Cardiac septum (tissue), 1 donor: Measurements from ENCODE around the gene UGT1A9. TPM values are rescaled to one million over a fixed set of nuclear protein-coding genes. Genes with fewer than 3 reads are reported as not detected.

Source experiments
- DNase-seq: peaks from one replicate; pipeline ENCODE4 v3.0.0-alpha.2; 2020; ENCODE audit warnings: low spot score
- intact Hi-C: fragments of 100-400 bp; cut with DNase I; formaldehyde crosslinking; loops from one replicate; pipeline ENCODE4 v1.14.0; 2022
- total RNA-seq: library from RNA; stranded (reverse); fragmentation: NEBNext Ultra II Directional; extraction: Animal tissue kit (Norgen Biotek cat#: 25700); gene quantifications from one replicate; pipeline ENCODE4 v1.2.1, GENCODE V29; 2021
- donor health status: DM: no; HTN: no; CAD: no.

The UGT1A9 gene
- total RNA-seq, 1 donor from 2014 or later, result not detected

DNA sequence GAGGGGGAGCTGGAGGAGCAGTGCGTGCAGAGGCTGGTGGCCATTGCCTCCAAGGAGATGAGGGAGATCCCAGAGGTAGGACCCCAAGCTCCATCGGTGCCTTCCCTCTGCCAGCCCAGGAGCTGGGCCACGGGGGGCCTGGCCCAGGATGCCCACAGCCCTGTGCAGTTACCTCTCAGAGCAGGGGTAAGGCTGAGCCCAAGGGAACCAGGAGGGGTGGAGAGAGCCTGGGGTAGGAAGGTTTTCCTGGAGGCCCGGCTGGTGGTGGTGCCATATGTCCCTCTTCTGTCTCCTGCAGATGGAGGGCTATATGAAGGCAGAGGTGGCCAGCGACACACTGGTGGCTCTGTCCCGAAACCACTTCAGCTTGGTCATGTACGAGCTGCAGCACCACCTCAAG, 117.9 kb downstream of the UGT1A9 start:
- no peak for DNase-seq
- intact Hi-C loops, result no loop called here

DNA sequence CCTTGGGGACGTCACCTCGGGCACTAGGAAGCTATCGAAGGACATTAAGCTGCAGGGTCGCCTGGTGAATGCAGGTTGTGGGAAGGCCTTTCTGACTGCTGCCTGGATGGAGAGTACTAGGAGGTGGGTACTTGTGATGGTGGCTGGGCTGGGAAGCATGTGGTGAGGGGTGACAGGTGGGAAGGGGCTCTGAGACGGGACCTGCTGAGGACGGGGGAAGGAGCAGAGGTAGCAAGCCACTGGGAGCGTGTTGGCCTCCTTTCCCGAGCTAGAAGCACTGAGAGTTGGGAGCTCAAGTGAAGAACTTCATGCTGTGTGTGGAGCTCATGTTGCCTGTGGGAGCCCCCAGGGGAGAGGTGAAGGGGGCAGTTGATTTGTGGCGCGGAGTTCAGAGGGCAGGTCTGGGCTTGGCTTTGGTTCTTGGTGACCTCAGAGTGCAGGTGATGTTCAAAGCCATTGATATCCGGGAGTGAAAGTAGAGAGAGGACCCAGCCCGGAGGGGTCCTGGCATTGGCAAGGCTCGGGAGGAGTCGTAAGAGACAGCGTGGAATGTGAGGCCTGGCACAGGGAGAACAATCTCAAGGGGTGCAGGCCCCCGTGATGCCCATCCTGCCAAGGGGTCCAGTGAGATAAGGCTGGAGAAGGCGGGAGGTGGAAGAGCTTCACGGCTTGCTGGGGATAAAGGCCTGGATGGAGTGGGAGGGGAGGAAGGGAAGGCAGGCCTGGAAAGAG, 119.6 kb downstream of the UGT1A9 start:
- no peak for DNase-seq
- intact Hi-C loops, result no loop called here

DNA sequence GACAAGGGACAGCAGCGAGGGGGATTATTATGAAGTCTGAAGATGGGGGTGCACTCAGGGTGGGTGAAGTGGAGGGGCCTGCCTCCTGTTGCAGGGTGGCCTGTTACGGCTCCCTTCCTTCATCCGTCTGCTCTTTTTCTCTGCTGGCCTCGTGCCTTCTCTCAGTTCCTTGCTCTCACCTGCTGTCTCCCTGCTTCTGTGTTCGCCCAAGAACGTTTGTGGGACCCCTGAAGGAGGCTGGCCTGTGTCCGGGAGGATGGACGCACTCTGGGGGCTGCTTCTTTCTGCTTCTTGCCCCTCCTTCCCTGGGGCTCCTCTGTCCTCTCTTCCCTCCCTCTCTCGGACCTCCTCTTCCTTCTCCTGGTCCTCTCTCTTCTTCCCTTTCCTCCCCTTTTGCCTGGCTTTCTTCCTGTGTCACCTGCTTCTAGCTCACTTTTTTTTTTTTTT, 120.2 kb downstream of the UGT1A9 start:
- intact Hi-C loops, result no loop called here
- DNase-seq, result no peak

DNA sequence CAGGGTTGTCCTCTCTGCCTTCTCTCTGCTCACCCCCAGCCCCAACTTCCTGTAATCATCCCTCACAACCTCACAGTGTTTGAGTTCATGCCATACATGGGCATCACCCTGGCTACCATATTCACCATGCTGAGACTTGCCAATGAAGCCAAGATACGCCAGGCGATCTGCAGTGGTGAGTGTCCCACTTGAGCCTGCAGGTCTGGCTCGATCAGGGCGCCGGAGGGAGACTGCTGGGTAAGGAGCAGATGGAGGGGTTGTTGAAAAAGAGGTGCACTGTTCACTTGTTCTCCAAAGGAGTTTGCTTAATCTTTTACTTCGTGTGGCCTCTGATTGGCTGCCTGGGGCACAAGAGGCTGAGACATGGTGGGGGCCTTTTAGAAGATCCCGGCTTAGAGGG, 121.0 kb downstream of the UGT1A9 start:
- intact Hi-C loops, result no loop called here
- no peak for DNase-seq

DNA sequence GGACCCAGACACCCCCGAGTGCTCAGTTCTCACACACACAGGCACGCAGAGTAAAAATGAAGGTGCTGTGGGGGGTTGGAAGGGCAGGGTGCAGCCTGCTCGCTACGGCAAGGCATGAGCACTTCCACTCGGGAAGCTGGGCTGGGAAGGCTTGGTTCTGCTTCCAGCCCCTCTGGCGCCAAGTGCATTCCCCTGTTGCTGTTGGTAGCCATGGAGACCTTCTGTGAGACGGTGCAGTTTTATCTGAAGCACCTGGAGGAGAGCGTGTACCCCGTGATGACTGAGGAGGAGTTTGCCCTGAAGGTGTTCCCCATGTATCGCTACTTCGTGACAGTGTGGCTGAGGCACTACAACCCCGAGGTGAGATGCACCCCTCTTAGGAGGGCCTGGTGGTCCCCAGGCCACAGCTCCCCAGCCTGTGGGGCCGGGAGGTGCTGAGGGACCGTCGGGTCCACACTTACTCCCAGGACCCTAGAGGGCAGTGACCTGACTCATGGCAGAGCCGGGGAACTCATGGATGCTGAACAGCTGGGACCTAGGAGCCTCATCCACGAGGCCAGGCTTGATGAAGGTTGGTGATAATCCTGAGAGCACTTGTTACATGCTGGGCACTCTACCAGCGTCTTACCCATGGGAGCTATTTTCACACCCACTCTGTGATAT, 121.9 kb downstream of the UGT1A9 start:
- intact Hi-C loops, result no loop called here
- DNase-seq, result no peak

DNA sequence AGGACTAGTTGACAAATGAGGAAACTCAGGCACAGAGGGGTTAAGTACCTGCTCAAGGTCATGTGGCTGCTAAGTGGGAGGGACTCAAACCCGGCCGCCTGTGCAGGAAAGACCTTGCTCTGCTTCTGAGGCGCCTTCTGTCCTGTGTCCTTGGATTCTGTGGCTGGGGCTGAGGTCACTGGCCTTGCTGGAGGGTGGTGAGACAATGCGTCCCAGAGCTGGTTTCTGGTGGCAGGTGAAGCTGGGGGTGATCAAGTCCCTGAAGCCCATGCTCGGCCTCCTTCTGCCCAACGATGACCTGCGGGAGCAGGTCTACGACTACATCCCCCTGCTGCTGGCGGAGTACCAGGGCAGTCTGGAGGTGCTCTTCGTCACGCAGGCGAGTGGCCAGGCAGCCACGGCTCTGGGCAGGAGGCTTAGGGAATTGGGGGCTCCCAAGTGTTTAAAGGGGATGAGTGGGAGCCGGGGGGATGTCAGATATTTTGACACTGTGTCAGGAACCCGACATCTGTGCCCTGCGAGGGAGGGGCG, 122.5 kb downstream of the UGT1A9 start:
- intact Hi-C loops, result no loop called here
- no peak for DNase-seq

DNA sequence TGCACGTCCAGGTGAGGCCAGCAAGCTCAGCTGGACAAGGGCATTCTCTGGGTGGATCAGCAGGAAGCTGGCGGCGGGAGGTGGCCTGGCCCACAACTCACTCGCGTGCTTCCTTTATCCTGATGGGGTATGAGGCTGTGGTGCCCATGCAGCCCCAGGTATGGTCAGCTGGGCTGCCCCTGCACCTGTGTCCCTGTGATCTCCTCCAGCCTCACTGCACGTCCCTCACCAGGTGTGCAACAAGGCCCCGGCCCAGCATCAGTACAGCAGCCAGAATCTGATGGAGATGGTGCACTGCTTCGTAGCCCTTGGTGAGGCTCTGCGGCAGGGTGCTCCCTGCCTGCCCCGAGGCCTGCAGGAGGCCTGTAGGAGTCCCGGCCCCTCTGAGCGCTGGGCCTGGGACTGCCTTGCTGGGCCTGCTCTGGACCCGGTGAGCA, 124.1 kb downstream of the UGT1A9 start:
- DNase-seq, result no peak
- intact Hi-C loops, result no loop called here

DNA sequence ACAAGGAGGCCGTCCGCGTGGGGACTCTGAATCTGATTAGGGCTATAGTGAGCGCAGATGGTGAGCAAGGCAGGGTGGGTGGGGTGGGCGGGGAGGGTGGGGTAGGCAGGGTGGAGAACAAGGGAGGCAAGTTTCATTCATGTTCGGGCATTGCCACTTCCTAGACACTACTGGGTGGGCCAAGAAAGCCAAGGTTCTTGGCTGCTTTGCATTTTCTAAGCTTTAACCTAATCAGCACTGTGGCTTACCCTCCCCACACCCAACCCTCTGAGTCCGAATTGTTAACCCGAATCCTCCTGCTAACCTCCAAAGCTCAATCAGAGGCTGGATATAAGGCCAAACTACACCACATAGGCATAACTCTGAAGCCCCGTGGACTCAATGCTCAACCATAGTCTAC, 124.6 kb downstream of the UGT1A9 start:
- DNase-seq, result no peak
- intact Hi-C loops, result no loop called here

DNA sequence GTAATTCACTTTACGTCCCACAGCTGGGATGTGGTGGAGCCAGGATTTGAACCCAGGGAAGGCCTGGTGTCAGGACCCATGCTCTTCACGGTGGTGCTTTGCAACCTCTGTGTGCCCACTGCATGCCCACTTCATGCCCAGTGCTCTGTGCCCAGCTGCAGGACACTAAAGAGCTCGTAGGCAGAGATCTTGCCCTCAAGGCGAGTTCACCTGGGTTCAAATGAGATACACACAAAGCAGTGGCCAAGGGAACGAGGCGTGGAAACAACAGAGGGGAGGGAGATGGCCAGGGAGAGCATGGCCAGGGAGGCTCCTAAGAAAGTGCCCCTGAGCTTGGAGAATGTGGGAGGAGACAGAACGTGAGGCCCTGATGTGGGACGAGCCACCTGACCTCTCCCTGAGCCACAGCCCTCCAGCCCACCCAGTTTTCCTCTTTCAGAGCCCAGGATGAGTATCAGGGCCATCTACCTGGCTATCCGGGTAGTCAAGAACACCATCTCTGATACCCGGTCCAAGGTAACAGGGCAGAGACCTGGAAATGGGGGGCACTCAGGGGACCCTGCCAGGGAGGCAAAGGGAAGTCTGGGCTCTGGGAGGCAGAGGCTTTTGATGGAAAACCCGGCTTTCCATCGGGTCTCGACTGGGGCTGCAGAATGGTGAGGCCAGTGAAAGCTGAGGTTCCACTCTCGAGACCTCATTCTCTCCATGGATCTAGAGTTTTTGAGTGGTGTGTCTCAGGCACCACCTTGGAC, 126.8 kb downstream of the UGT1A9 start:
- intact Hi-C loops, result no loop called here
- DNase-seq, result no peak

DNA sequence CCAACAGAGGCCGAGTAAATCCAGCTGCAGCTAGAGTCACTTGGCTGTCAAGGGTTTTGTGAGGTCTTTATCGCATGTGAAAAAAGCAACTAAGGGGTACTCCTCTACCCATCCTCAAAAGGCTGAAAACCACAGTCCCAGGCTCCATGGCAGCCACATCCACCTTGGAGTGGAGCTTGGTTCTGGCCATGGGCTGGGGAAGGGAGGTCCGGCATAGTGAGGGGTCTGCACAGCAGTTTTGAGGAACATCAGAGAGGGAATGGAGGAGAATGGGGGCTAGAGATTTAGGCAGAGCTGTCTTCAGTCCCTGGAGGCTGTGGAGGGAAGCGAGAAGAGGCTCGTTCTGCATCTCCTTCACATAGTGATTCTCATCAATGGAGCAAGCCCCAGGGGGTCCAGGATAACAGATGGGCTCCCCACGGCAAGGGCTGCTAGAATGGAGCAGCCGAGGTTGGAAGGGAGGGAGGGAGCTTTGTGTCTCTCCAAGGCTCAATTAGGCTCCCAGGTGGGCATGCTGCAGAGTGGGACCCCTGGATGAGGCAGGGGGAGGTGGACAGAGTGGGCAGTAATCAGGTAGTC, 127.5 kb downstream of the UGT1A9 start:
- DNase-seq, result no peak
- intact Hi-C loops, result no loop called here

DNA sequence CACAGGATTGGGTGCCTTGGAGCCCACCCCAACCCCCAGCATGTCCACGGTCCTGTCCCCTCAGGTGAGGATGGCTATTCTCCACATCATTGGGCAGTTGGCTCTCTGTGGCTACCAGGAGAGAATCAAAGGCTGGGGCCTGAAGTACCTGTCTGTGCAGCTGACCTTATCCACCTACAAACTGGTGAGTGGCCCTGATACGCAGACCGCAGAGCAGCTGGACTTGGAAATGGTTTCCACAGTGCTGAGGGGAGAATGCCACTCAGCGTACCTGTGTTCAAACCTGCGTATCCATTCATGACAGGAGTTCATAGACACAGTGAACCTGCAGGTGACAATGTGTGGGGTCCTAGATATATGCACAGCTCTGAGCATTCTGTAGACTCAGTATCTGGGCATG, 128.0 kb downstream of the UGT1A9 start:
- intact Hi-C loops, result no loop called here
- DNase-seq, result no peak

DNA sequence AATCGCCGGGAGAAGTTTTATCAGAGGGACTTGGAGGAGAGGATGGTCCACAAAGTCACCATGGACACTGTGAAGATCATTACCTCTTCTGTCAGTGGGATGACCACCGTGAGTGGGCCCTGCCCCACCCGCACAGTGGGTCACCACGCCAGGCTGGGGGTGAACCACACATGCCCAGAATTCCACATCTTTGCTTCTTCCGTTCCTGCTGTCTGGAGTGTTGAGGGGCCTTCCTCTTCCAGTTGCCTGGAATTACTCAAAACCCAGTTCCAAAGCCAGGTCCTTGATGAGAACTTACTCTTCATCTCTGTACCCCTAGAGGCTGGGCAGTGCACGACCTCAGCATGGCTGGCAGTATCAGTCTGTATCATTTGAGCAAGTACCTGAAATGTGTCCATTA, 128.5 kb downstream of the UGT1A9 start:
- intact Hi-C loops, result no loop called here
- DNase-seq, result no peak

DNA sequence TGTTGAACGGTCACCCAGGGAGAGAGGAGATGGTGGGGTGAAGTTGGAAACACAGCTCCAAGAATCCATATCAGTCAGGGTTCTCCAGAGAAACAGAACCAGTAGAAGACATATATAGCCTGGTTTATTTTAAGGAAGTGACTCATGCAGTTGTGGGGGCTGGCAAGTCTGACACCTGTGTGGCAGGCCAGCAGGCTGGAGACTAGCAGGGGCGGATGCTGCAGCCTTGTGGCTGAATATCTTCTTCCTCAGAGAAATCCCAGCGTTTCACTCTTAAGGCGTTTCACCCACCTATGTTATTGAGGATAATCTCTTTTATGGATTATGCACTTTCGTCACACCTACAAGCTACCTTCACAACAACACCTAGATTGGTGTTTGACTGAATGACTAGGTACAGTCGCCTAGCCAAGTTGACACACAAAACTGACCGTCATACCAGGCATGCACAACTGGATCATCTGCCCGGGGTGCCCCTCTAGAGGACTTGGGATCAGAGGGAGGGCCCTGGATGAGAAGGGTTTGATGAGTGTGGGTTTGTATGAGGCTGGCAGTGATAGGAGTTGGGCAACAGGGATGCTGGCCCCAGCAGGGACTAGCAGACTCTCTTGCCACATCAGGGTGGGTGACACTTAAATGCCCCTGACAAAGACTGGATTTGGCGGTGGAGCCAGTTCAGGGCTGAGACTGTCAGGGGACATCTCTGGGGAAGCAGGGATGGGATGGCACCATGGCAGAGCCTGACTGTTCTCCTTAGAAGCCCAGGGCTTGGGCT, 129.8 kb downstream of the UGT1A9 start:
- DNase-seq, result no peak
- intact Hi-C loops, result no loop called here

DNA sequence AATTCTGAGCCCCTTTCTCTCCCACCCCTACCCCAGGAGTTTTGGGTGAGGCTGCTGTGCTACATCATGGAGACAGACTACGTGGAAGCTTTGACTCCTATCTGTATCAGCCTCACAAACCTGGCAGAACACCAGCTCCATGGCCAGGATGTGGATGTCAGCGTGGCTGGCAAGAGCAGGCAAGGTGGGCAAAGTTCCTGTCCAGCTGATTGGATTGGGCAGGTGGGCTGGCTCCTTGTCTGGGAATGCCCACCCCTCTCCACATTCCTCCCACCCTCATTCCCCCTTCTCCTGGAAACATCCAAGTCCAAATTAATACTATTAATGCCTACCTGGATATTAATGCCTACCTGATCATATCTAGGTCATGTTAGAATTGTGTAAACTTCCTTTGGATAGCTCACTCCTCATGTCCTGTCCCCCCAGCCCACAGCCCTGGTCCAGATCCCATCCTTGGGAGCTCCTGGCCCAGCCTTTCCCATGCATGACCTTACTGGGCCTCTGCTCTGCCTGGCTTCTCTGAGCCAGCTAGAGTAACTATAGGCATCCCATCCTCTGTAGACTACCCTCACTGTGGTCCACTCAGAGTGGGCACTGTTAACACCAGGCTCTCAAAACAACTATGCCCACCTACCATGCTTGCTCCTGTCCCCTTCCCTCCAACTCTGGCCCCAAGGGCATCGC, 130.6 kb downstream of the UGT1A9 start:
- DNase-seq, result no peak

DNA sequence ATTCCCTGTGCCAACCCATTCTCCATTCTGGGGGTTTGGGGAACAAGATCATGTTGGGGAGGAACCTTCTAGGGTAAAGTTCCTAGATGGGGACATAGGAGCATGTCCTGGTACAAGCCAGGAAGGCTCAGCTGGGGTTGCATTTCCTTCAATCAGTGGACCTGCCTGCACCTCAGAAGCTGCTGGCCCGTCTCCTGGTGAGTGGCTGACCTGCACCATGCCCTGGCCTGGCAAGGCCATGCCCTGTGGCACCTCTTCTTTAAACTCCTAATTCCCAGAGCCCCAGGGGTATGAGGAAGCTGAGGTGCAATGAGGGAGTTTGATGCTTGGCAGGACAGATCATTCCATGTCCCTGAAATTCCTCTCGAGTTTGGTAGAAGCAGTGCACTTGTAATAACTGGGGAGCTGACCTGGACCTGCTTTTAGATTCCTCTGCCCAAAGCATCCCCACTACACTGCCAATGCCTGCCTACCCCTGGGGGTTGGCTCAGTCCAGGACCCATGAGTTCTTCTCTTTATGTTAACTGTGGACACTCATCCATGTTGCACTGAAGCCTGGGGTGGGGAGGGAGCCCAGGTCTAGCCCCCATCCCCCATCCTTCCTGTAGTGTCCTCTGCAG, 131.7 kb downstream of the UGT1A9 start:
- intact Hi-C loops, result no loop called here
- DNase-seq, result no peak

More for the DNA sequence above, 130.6 kb downstream of the UGT1A9 start:
- intact Hi-C loops, result no loop called here

DNA sequence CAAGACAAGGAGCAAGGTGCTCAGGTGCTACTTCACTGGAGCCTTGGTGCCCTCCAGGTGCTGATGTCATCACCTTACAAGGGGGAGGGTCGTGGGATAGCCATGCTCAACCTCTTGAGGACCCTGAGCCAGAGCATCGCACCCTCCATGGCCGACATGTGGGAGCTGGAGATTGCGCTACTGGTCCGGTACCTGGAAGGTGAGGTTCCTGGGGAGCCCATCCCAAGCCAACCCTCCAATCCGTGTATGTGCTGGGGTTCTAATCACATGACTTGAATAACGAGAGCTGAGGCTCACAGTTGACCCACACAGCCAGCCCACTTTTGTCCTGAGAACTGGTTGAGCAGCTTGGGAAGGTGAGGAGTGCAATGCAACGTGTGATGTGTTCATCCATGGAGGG, 132.3 kb downstream of the UGT1A9 start:
- DNase-seq, result no peak
- intact Hi-C loops, result no loop called here

DNA sequence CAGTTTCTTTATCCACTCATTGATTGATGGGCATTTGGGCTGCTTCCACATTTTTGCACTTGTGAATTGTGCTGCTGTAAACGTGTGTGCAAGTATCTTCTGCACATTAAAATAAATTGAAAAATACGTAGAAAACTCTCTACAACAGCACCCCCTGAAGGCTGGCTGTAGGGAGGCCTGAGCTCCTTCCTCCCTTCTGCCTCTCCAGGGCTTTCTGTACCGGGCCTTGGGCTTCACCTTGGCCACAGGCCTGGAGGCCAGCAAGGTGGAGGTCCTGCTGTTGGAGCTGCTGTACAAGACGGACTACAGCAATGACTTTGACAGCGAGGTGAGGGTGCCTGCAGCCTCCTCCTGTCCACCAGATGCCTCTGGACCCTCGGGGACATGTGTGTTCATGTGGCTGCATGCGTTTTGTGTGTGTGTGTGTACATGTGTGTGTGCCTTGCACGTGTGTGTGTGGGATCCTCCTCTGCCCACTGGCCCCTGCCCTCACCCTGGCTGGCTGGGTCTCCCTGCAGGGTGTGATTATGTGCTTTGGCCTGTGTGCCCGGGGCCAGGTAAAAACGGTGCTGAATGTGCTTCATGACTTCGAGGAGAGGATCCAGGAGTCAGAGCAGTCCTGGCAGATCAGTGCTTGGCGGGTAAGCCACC, 135.6 kb downstream of the UGT1A9 start:
- intact Hi-C loops, result no loop called here
- DNase-seq, result no peak
